Uterus (tissue), 2 donors: ENCODE data around the gene VPS35.

Experiments
- POLR2A ChIP-seq, 2 donors: fragments of 450-650 bp; IDR thresholded peaks; one replicate each; pipeline ENCODE4 v1.6.1; 2016; ENCODE audit warnings: antibody characterized with exemption in 2 of 2, mild to moderate bottlenecking in 1 of 2, moderate library complexity in 1 of 2
- TF ChIP-seq, protein P1 (sequence below), 4 experiments: fragments of 200-600 bp in 2 of 4; fragments of 450-650 bp in 2 of 4; sonication (generic) in 2 of 4; IDR thresholded peaks; one replicate each; pipeline ENCODE4 v1.5.1; 2016 to 2019; ENCODE audit warnings: antibody characterized with exemption in 4 of 4, mild to moderate bottlenecking in 2 of 4, moderate library complexity in 1 of 4

DNA sequence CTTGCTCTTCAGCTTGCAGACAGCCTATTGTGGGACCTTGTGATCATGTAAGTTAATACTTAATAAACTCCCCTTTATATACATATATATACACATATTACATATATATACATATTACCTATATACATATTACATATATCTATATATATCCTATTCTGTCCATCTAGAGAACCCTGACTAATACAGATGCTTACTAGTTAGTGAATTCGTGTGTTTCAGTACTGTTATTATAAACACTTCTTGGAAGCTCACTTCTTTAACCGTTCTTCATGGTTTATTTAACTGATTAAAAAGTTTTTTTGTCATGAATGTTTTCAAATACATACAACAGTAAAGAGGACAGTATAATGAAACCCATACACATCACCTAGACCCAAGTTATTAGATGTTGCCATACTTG lies 13.1 kb upstream of the VPS35 start:
- TF ChIP-seq, protein P1, sequence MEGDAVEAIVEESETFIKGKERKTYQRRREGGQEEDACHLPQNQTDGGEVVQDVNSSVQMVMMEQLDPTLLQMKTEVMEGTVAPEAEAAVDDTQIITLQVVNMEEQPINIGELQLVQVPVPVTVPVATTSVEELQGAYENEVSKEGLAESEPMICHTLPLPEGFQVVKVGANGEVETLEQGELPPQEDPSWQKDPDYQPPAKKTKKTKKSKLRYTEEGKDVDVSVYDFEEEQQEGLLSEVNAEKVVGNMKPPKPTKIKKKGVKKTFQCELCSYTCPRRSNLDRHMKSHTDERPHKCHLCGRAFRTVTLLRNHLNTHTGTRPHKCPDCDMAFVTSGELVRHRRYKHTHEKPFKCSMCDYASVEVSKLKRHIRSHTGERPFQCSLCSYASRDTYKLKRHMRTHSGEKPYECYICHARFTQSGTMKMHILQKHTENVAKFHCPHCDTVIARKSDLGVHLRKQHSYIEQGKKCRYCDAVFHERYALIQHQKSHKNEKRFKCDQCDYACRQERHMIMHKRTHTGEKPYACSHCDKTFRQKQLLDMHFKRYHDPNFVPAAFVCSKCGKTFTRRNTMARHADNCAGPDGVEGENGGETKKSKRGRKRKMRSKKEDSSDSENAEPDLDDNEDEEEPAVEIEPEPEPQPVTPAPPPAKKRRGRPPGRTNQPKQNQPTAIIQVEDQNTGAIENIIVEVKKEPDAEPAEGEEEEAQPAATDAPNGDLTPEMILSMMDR (IDR thresholded peaks at IDR 0.05), result no peak
- TF ChIP-seq POLR2A (IDR thresholded peaks at IDR 0.05), result no peak
